Head of caudate nucleus (tissue), 42 donors: ENCODE results near the gene ZNF175.

Experiments used
- DNase-seq, 42 donors: peaks; one replicate each; pipeline versions ENCODE4 v3.0.0 to v3.0.0-alpha.2; 2020 to 2021; ENCODE audit warnings: mixed read lengths in 7 of 42
- intact Hi-C: fragments of 100-400 bp; cut with DNase I; formaldehyde crosslinking; loops from one replicate; pipeline ENCODE4 v1.15.0; 2022

ZNF175 gene

GRCh38 chr19:51570962-51571575, at the start of gene ZNF175:
ZNF175 (plus strand) TSS chr19:51571283; CDS start chr19:51573330, 2,047 bp downstream.
- peak; percentile 84 to 98 (median 95) for DNase-seq
- intact Hi-C loops: no loop called here

DNA sequence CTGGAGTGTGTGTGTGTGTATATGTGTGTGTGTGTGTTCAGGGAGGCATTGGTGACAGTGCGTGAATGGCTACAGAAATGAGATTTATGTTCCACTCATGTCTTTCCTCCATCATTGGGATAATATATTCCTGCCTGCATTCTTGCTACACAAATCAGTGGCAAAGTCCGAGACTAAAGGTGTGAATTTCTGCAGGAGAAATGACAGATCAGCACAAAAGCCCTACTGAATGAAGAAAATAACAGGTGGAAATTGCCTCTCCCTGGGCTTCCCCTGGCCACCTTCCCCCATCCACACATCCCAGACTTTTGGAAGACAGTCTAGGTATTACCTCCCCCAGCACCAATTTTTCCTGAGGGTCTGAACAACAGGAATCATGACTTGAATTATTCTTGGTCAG, 49.7 kb upstream of the ZNF175 start:
- no peak for DNase-seq
- intact Hi-C loops: no loop called here

GRCh38 chr19:51521781-51522180, 49.3 kb upstream of the ZNF175 start:
- DNase-seq: peak in 22 of 42 donors; percentile 2 to 73 (median 45)

GRCh38 chr19:51524666-51525264, 46.3 kb upstream of the ZNF175 start:
- DNase-seq: no peak
- intact Hi-C loops: no loop called here

More at GRCh38 chr19:51521781-51522180, 49.3 kb upstream of the ZNF175 start:
- intact Hi-C loops: no loop called here

DNA sequence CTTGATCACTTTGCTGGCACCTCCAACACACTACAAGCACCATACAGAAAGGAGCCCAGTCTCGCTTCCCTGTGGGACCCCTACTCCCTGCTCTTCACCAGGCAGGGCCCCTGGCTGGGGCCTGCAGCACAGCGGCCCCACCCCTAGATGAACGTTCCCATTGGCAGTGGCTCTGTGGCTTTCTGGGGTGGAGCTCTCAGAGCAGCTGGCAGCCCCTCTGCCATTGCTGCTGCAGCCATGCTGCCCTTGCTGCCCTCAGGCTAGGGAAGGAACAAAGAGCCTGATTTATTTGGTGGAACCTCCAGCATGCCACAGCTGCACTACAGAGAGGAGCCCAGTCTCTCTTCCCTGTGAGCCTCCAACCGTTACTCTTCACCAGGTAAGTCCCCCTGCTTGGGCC, 45.4 kb upstream of the ZNF175 start:
- intact Hi-C loops: no loop called here

DNA sequence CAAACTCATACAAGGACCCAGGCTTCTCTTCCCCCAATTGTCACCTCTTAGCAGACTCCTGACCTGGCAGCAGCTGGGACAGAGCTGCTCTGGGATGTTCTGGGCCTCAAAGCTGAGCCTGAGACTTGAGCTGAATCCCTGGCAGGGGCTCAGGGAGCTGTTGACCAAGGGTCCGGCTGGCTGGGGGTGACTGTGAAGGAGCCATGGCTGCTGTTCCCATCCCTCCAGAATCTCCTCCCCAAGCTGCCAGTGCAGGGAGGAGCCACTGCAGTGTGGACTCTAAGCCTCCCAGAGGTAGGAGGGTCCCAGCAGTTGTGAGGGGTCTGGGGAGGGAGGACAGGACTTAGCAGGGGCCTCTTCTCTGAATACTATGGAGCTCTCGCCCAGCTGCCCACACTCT, 41.8 kb upstream of the ZNF175 start:
- intact Hi-C loops: no loop called here
- no peak for DNase-seq

More for the DNA sequence above, 45.4 kb upstream of the ZNF175 start:
- DNase-seq: no peak

- intact Hi-C loops: no loop called here
- DNase-seq: no peak
Observed at GRCh38 chr19:51530616-51531015, 40.5 kb upstream of the ZNF175 start.

DNA sequence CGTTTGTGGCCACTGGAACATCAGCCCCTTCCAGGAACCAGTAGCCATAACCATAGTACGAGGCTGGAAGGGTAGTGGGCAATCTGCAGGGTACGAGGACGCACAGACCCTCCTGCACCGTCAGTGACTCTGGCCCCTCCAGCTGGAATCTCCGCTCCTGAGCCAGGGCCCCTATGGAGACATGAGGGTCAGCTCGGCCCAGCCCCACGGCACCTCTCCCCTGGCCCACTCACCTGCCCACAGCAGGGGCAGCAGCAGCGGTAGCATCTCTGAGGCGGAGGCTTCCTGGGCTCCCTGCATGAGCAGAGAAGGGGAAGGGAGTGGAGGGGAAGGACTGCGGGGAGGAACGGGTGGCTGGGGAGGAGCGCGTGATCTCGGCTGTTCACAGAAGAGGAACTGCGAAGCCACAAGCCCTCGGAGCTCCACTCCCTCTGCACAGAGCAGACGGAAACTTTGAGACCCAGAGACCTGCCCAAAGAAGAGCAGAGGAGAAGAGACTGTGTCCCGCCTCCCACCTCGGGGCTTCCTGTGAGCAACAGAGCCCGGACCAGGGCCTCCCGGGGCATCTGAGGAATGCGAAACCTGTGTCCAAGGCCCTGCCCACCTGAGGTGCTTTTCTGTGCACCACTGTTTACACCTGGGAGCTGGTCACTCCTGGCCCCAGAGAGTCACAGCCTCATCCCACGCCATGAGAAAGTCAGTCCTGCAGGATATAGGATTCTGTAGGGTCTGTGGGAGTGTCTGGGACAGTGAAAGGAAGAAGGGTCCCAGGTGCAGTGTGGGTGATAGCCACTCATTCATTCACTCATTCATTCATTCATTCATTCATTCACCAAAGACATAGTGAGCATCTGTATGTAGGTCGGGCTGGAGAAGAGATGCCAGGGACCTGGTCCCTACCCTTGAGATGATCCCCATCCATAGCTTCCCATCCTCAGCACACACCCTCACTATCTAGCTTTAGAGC, 39.5 kb upstream of the ZNF175 start, which contains the start of gene SIGLEC6:
Gene SIGLEC6 (minus strand): TSS at position 322 of the 967 bp plus-strand sequence. CDS start 22 bp downstream, at position 300.
- DNase-seq: peak in 39 of 42 donors; percentile 10 to 74 (median 47)
- intact Hi-C loops: no loop called here

- DNase-seq: no peak
- intact Hi-C loops: no loop called here
Observed at GRCh38 chr19:51535535-51535934, 35.5 kb upstream of the ZNF175 start.

DNA sequence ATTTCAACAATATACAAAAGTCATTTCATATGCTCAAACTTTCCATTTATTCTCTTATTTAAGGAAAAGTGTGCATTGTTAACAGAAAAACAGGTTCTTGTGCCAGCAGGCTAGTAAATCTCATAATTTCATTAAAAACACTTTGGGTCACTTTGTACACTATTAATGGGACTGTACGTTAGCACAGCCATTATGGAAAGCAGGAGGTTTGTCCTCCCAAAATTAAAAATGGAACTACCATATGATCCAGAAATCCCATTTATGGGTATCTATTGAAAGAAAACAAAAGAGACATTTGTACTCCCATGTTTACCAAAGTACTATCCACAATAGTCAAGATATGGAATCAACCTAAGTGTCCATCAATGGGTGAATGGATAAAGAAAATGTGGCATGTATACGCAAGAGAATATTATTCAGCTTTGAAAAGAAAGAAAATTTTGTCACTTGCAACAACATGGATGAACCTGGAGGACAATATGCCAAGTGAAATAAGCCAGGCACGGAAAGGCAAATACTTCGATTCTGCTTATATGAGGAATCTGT, 31.2 kb upstream of the ZNF175 start:
- no peak for DNase-seq
- intact Hi-C loops: no loop called here

DNA sequence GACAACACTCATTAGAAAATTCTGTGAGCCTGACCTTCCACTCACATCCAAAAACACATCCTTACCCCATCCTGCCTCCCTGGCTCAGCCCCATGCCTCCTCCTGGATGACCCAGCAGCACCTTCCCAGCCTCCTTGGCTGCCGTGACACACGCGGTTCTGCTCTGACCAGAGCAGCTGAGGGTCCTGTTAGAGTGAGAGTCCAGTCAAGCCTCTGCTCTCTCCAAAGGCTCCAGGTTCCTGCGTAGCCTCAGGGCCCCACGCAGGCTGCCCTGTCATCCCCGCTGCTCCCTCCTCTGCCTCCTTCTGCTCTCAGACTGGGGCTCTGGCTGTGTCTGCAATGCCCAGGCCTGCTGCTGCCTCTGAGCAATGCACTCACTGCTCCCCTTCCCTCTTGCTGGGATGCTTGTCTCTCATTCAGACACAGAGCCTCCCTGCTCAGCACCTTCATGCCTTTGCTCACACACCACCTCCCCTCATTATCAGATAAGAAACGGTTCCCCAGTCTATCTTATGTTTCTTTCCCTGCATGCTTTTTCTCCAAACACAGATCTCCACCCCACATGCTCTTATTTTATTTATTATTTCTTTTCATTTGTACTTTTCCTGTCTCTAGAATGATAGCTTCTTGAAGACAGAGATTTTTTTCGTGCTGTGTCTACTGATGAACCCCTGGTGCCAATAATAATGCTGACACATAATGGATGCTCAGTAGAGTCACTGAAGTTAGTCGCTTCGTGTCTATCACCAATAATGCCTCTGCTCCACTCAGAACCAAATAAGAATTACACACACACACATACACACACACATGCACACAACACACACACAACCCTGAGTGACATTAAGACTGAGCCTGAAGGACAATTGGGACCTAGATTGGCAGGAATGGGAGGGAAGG, 29.4 kb upstream of the ZNF175 start:
- DNase-seq: no peak
- intact Hi-C loops: no loop called here

DNA sequence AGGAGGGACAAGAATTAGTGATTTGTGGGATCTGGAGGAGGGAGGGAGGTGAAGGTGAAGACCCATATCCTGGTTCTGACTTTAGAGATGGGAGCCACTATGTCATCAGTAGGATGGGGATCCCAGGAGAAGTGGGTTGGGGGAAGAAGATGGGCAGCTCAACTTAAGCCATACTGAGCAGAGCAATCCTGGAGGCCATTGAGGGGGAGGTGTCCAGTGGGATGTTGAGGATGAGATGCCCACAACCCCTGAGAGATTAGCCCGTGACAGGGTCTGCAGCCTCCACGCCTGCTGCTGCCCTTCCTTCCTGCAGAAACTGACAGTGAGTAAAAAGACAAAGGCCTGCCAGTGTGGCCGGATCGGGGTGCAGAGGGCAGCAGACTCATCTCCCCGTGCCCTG, 28.4 kb upstream of the ZNF175 start:
- intact Hi-C loops: no loop called here
- no peak for DNase-seq

DNA sequence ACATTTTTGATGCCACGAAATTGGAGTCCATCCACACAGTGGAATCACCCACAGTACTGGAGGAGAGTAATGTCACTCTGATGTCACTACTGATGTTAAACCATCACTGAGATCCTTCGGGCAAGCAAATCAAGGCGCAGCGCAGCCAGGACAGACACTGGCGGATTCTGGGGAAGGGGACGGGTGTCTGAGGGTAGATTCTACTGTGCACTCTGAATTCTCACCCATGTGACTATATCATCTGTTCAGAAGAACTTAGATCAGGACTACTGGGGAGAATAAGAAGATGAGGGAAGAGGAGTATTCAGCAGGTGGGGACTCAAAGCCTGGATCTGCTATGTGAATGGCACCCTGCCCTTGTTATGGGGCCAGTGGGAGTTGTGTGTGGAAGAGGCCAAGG, 27.0 kb upstream of the ZNF175 start:
- no peak for DNase-seq
- intact Hi-C loops: no loop called here

DNA sequence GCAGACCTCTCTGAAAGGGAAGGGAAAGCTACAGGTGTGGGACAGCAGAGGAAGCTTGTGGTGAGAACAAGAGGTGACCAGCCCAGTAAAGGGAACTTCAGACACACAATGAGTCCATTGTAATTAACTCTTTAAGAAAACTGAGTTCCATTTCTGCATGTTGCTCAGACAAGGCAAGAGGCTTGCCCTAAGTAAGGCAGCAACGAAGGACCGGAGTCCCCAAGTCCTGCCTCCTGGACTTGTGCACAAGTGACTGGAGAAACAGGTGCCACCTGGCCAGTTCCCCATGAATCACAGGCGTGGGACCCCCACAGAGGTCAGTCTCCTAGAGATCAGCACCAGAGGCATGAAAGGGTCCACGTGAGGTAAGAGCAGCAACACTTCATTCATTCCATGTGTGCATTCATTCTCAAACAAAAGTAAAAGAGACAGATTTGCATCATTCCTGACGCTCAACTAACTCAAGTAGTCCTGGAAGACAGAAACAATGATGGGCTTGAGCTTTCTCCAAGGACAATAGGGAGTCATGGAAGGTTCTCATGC, 24.9 kb upstream of the ZNF175 start:
- DNase-seq: no peak
- intact Hi-C loops: no loop called here

DNA sequence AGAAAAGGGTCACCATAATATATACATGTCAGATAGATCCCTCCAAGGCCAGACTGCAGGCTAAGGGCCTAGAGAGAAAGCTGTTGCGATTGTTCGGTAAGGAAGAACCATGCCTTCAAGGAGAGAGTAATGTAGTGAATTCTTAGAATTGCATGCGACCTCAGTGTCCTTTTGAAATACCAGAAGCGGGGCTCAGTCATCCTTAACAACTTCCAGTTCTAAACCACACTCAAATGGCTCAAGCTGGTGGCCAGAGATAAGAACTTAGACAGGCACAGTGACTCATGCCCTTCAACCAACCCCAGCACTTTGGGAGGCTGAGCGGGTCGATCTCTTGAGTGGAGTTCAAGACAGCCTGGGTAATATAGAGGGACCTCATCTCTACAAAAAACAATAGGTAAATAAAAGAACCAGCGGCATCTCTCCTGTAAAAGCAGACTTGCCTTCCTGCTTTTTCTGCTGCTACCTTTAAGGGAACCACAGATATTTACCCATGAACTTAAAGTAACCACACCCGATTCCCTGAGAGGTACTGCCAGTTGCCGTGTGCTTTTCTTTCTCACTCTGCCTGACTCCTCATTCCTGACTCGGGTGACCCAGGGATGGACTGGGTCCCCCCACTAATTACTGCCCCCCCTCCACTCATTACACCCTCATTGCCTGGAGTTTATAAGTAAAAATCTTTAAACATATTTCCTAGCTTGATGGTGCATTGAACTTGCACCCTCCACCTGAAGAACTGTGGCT, 24.3 kb upstream of the ZNF175 start:
- intact Hi-C loops: no loop called here
- DNase-seq: no peak

- DNase-seq: no peak
- intact Hi-C loops: no loop called here
Observed at GRCh38 chr19:51547397-51548212, 23.5 kb upstream of the ZNF175 start.

GRCh38 chr19:51548213-51548651, 22.9 kb upstream of the ZNF175 start:
- intact Hi-C loops: no loop called here
- DNase-seq: no peak
